Adrenal gland (tissue), 12 donors: ENCODE data around the gene THRB. TPM values are rescaled to one million over a fixed set of nuclear protein-coding genes. Genes with fewer than 3 reads are reported as not detected.
"Not testable (repeated sequence)": the region's sequence is repeated elsewhere in the genome, so short reads cannot be mapped to it uniquely, and the experiment has no call there.

Experiments used
- DNase-seq, 7 donors: peaks; one replicate each; pipeline ENCODE4 v3.0.0-alpha.2; 2019 to 2020
- H3K27ac ChIP-seq, 5 donors: fragments of 200-600 bp; sonication (generic) in 4 of 5; 1 replicate in 3 of 5; 2 replicates in 2 of 5; pipeline versions ENCODE4 v1.5.1 to v1.8.0; 2016 to 2020; ENCODE audit warnings: mild to moderate bottlenecking in 1 of 5
- H3K27me3 ChIP-seq: fragments of 200-600 bp; 2 replicates; pipeline ENCODE4 v1.8.0; 2021
- H3K36me3 ChIP-seq, 2 donors: fragments of 200-600 bp; replicated peaks in 1 of 2; 1 replicate in 1 of 2; 2 replicates in 1 of 2; pipeline versions ENCODE4 v1.5.1 to v1.8.0; 2018 to 2022
- H3K4me1 ChIP-seq, 2 donors: fragments of 200-600 bp; replicated peaks in 1 of 2; 1 replicate in 1 of 2; 2 replicates in 1 of 2; pipeline versions ENCODE4 v1.5.1 to v1.8.0; 2018 to 2021
- H3K4me3 ChIP-seq, 4 donors: fragments of 200-600 bp; sonication (generic) in 3 of 4; one replicate each; pipeline ENCODE4 v1.5.1; 2016 to 2018
- H3K9me3 ChIP-seq, 3 donors: fragments of 200-600 bp; sonication (generic) in 1 of 3; replicated peaks in 1 of 3; 1 replicate in 2 of 3; 2 replicates in 1 of 3; pipeline versions ENCODE4 v1.5.1 to v1.8.0; 2016 to 2021
- CTCF ChIP-seq, 6 experiments: fragments of 450-650 bp in 4 of 6; fragments of 200-600 bp in 2 of 6; sonication (generic) in 1 of 6; IDR thresholded peaks; 1 replicate in 5 of 6; 2 replicates in 1 of 6; pipeline versions ENCODE4 v1.5.1 to v1.8.0; 2016 to 2021; ENCODE audit warnings: antibody characterized with exemption in 6 of 6, mild to moderate bottlenecking in 2 of 6, moderate library complexity in 1 of 6
- POLR2A ChIP-seq, 2 donors: fragments of 450-650 bp; IDR thresholded peaks; one replicate each; pipeline ENCODE4 v1.6.1; 2017; ENCODE audit warnings: antibody characterized with exemption in 2 of 2, mild to moderate bottlenecking in 2 of 2, moderate library complexity in 1 of 2
- WGBS, 4 donors: extraction: QIAGEN DNeasy Blood & Tissue Kit in 2 of 4; methylation state at CpG; one replicate each; pipeline versions ENCODE4 v1.1.5 to v1.1.7; 2013 to 2017; 5-methylcytosine and 5-hydroxymethylcytosine counted together
- intact Hi-C, 2 donors: fragments of 100-400 bp; cut with DNase I; formaldehyde crosslinking; loops; one replicate each; pipeline versions ENCODE4 v1.14.1 to v1.15.0; 2022 to 2023
- polyA plus RNA-seq, 3 donors: library from polyadenylated mRNA; stranded (reverse); fragments of 200-250 nt in 2 of 3; fragments of 350-450 nt in 1 of 3; fragmentation: Illumina TruSeq in 1 of 3; extraction: RNeasy Lipid Tissue Mini Kit (QIAGEN cat#74804) in 1 of 3; gene quantifications; one replicate each; pipeline ENCODE4 v1.2.3, GENCODE V29; 2013 to 2014
- total RNA-seq, 9 donors: library from RNA; depleted of rRNA in 4 of 9; stranded (reverse); fragments of >200 nt in 4 of 9; fragments of 120-200 nt in 1 of 9; fragmentation: NEBNext Ultra II Directional in 1 of 9; extraction: Animal tissue kit (Norgen Biotek cat#: 25700) in 1 of 9; gene quantifications; one replicate each; pipeline versions ENCODE4 v1.1.0 to v1.2.4, GENCODE V29; 2013 to 2023
- donor health status: healthy with polysubstance abuse.
- donor health status: Bipolar disorder and iron deficiency.
- donor health status: DM: yes; HTN: yes; CAD: no.
- donor health status: DM: no; HTN: no; CAD: no.
- donor health status: DM: no; HTN: no; CAD: no.
- donor health status: DM: yes; HTN: yes; CAD: no.

The THRB gene
- total and polyA plus RNA-seq, 12 donors, result 3.0 to 30.7 (median 13.5) TPM

GRCh38 chr3:24101676-24102168, 392.9 kb downstream of the THRB start:
- H3K4me3 ChIP-seq, result no peak overlapping the region
- WGBS, 4 donors, result 83 to 96% (median 90%) methylated on average over 2 of the region's 2 CpGs
- no peaks in the 10 kb centered on the region for H3K9me3 ChIP-seq
- intact Hi-C loops, result no loop called here
- H3K4me1 ChIP-seq, result no peaks in the 10 kb centered on the region
- no peak overlapping the region for H3K27ac ChIP-seq
- no peaks in the 10 kb centered on the region for H3K36me3 ChIP-seq
- no peaks in the 10 kb centered on the region for H3K27me3 ChIP-seq
- TF ChIP-seq CTCF (IDR thresholded peaks at IDR 0.05), result no peak
- no peak for TF ChIP-seq POLR2A (IDR thresholded peaks at IDR 0.05)
- no peak for DNase-seq

GRCh38 chr3:24100696-24101402, 393.8 kb downstream of the THRB start:
- intact Hi-C loops, result no loop called here
- no peaks in the 10 kb centered on the region for H3K36me3 ChIP-seq
- no peak for TF ChIP-seq POLR2A (IDR thresholded peaks at IDR 0.05)
- no peak for TF ChIP-seq CTCF (IDR thresholded peaks at IDR 0.05)
- DNase-seq, result peak in 1 of 7 donors; percentile 16
- no peaks in the 10 kb centered on the region for H3K27me3 ChIP-seq
- H3K4me3 ChIP-seq, result no peak overlapping the region
- no peaks in the 10 kb centered on the region for H3K4me1 ChIP-seq
- H3K9me3 ChIP-seq, result no peaks in the 10 kb centered on the region
- no peak overlapping the region for H3K27ac ChIP-seq
- 79 to 81% (median 80%) methylated on average over 10 to 11 of the region's 11 CpGs for WGBS, 4 donors

GRCh38 chr3:24096695-24097290, 397.9 kb downstream of the THRB start:
- intact Hi-C loops, result no loop called here
- no peak for TF ChIP-seq POLR2A (IDR thresholded peaks at IDR 0.05)
- H3K4me3 ChIP-seq, result no peak overlapping the region
- no peaks in the 10 kb centered on the region for H3K36me3 ChIP-seq
- DNase-seq, result no peak
- no peaks in the 10 kb centered on the region for H3K27me3 ChIP-seq
- no peak overlapping the region for H3K27ac ChIP-seq
- H3K9me3 ChIP-seq, result no peaks in the 10 kb centered on the region
- WGBS, 4 donors, result 50 to 81% (median 56%) methylated on average over 6 of the region's 6 CpGs
- no peaks in the 10 kb centered on the region for H3K4me1 ChIP-seq

GRCh38 chr3:24096271-24096670, 398.4 kb downstream of the THRB start:
- WGBS, 4 donors, result 38 to 56% (median 41%) methylated on average over 1 of the region's 1 CpG

GRCh38 chr3:24094818-24095217, 399.8 kb downstream of the THRB start:
- WGBS, 4 donors, result 64 to 94% (median 81%) methylated on average over 10 to 16 of the region's 17 CpGs
- H3K4me3 ChIP-seq, H3K27me3 ChIP-seq, H3K36me3 ChIP-seq, intact Hi-C loops, H3K9me3 ChIP-seq, H3K4me1 ChIP-seq, DNase-seq, H3K27ac ChIP-seq: not testable (repeated sequence)

More at GRCh38 chr3:24096271-24096670, 398.4 kb downstream of the THRB start:
- no peaks in the 10 kb centered on the region for H3K27me3 ChIP-seq
- DNase-seq, result no peak
- H3K9me3 ChIP-seq, result no peaks in the 10 kb centered on the region
- no peaks in the 10 kb centered on the region for H3K36me3 ChIP-seq
- no peaks in the 10 kb centered on the region for H3K4me1 ChIP-seq
- intact Hi-C loops, result no loop called here
- no peak overlapping the region for H3K4me3 ChIP-seq
- TF ChIP-seq POLR2A (IDR thresholded peaks at IDR 0.05) (no peak), CTCF (IDR thresholded peaks at IDR 0.05) (no peak)
- H3K27ac ChIP-seq, result no peak overlapping the region
